HG02885 (cell line): ENCODE measurements around the gene OR4K2.
A peak's percentile ranks its signal among the peaks of the same experiment; 100 is the strongest.
"Not testable (repeated sequence)": the region's sequence is repeated elsewhere in the genome, so short reads cannot be mapped to it uniquely, and the experiment has no call there.

Experiments used
- ATAC-seq: cut with Tn5 transposase; IDR thresholded peaks from one replicate; pipeline ENCODE4 v1.9.1; 2021; ENCODE audit warnings: mild to moderate bottlenecking; ENCODE audit not compliant: unreplicated experiment, poor library complexity

Gene OR4K2

GRCh38 chr14:19874842-19875241, at the start of gene OR4K2:
Gene OR4K2, plus strand, starts transcription at chr14:19875142. Its CDS starts 1,126 bp downstream, at chr14:19876268.
- no peak for ATAC-seq

- ATAC-seq, result not testable (repeated sequence)
Measured at GRCh38 chr14:19827626-19828244, 47.2 kb upstream of the OR4K2 start.

- no peak for ATAC-seq
Measured at GRCh38 chr14:19828314-19828713, 46.6 kb upstream of the OR4K2 start.

- ATAC-seq, result not testable (repeated sequence)
Measured at GRCh38 chr14:19834203-19834848, 40.6 kb upstream of the OR4K2 start.

GRCh38 chr14:19838433-19838832, 36.5 kb upstream of the OR4K2 start:
- ATAC-seq, result no peak

GRCh38 chr14:19851365-19851764, 23.6 kb upstream of the OR4K2 start:
- no peak for ATAC-seq

- ATAC-seq, result not testable (repeated sequence)
Measured at GRCh38 chr14:19866061-19866669, 8.8 kb upstream of the OR4K2 start.

GRCh38 chr14:19873178-19873577, 1.8 kb upstream of the OR4K2 start:
- no peak for ATAC-seq

GRCh38 chr14:19878029-19878642, 3.2 kb downstream of the OR4K2 start:
- peak; percentile 64 for ATAC-seq

- ATAC-seq, result no peak
Measured at GRCh38 chr14:19895282-19895681, 20.3 kb downstream of the OR4K2 start.

- no peak for ATAC-seq
Measured at GRCh38 chr14:19900999-19901398, 26.1 kb downstream of the OR4K2 start.

- no peak for ATAC-seq
Measured at GRCh38 chr14:19902409-19902808, 27.5 kb downstream of the OR4K2 start.

- ATAC-seq, result no peak
Measured at GRCh38 chr14:19906665-19907064, 31.7 kb downstream of the OR4K2 start.

- ATAC-seq, result no peak
Measured at GRCh38 chr14:19911114-19911513, 36.2 kb downstream of the OR4K2 start.

GRCh38 chr14:19917243-19917642, 42.3 kb downstream of the OR4K2 start:
- no peak for ATAC-seq

GRCh38 chr14:19917955-19918518, 43.1 kb downstream of the OR4K2 start:
- no peak for ATAC-seq

GRCh38 chr14:19918553-19919264, 43.8 kb downstream of the OR4K2 start:
- no peak for ATAC-seq

- ATAC-seq, result no peak
Measured at GRCh38 chr14:19920021-19920657, 45.2 kb downstream of the OR4K2 start, which contains the start of gene OR4K5. Gene OR4K5, plus strand, starts transcription at chr14:19920607. Its CDS starts 0 bp downstream, at chr14:19920607.

- no peak for ATAC-seq
Measured at GRCh38 chr14:19930617-19931016, 55.7 kb downstream of the OR4K2 start, which contains the start of gene OR4K1. Gene OR4K1, plus strand, starts transcription at chr14:19930917. Its CDS starts 4,750 bp downstream, at chr14:19935667.
